Measurements from ENCODE around the gene KCTD16.

DNA sequence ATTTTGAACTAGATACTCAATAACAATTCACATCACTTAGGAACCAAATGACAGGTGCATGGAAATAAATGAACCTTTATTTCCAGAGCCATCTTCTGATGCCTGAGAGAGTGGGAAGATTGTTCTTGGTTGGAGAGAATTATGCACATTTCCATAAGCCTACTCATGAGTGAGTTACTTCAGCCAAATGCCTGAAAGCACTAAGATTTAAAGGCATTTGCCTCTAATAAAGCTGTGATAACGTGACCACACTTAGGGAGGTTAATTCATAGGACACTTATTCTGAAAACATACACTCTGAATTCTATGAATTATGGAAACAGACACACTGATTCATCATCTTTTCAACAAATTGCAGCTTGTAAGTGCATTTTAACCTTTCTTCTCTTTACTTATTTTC, 40.0 kb downstream of the KCTD16 start:
- TF ChIP-seq, protein P1, sequence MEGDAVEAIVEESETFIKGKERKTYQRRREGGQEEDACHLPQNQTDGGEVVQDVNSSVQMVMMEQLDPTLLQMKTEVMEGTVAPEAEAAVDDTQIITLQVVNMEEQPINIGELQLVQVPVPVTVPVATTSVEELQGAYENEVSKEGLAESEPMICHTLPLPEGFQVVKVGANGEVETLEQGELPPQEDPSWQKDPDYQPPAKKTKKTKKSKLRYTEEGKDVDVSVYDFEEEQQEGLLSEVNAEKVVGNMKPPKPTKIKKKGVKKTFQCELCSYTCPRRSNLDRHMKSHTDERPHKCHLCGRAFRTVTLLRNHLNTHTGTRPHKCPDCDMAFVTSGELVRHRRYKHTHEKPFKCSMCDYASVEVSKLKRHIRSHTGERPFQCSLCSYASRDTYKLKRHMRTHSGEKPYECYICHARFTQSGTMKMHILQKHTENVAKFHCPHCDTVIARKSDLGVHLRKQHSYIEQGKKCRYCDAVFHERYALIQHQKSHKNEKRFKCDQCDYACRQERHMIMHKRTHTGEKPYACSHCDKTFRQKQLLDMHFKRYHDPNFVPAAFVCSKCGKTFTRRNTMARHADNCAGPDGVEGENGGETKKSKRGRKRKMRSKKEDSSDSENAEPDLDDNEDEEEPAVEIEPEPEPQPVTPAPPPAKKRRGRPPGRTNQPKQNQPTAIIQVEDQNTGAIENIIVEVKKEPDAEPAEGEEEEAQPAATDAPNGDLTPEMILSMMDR (IDR thresholded peaks at IDR 0.05) = no peak
- no peak for TF ChIP-seq POLR2A (IDR thresholded peaks at IDR 0.05)
